Measurements from ENCODE around the gene CNTN2. TPM values are rescaled to one million over a fixed set of nuclear protein-coding genes. Genes with fewer than 3 reads are reported as not detected.

The CNTN2 gene
- total RNA-seq, 2 experiments from 2014 or later = not detected

- H3K27ac Mint-ChIP-seq = no peak overlapping the region
- H3K9me3 Mint-ChIP-seq = no peaks in the 10 kb centered on the region
- peaks cover 67% of the 10 kb centered on the region for H3K36me3 Mint-ChIP-seq (ENCODE audit: low read depth)
- H3K27me3 Mint-ChIP-seq = no peaks in the 10 kb centered on the region
- CTCF ChIA-PET = no interaction called here
- POLR2A ChIA-PET = no interaction called here
- DNase-seq = no peak
- H3K4me1 Mint-ChIP-seq = no peaks in the 10 kb centered on the region
- no peak overlapping the region for H3K4me3 Mint-ChIP-seq
Measured at GRCh38 chr1:205095422-205095821, 52.4 kb downstream of the CNTN2 start.

- ChIA-PET CTCF (interaction anchor here (0.9 kb wide), 1 partner anchor 36 kb away, joined by 3 read pairs; no protein-coding TSS in a partner anchor), POLR2A (no interaction called here)
- Mint-ChIP-seq H3K9me3 (no peaks in the 10 kb centered on the region), H3K36me3 (ENCODE audit: low read depth) (peaks cover 64% of the 10 kb centered on the region), H3K4me3 (no peak overlapping the region), H3K27me3 (no peaks in the 10 kb centered on the region), H3K4me1 (no peaks in the 10 kb centered on the region), H3K27ac (no peak overlapping the region)
- no peak for DNase-seq
Measured at GRCh38 chr1:205098242-205098641, 55.2 kb downstream of the CNTN2 start.

GRCh38 chr1:205102404-205102803 lies 59.4 kb downstream of the CNTN2 start:
- ChIA-PET POLR2A (no interaction called here), CTCF (interaction anchor here (0.7 kb wide), 1 partner anchor 1517 kb away, joined by 3 read pairs; no protein-coding TSS in a partner anchor)
- Mint-ChIP-seq H3K36me3 (ENCODE audit: low read depth) (peaks cover 66% of the 10 kb centered on the region), H3K27me3 (no peaks in the 10 kb centered on the region), H3K4me3 (no peak overlapping the region), H3K9me3 (no peaks in the 10 kb centered on the region), H3K27ac (no peak overlapping the region), H3K4me1 (no peaks in the 10 kb centered on the region)
- DNase-seq = no peak

GRCh38 chr1:205107327-205107726 lies 64.3 kb downstream of the CNTN2 start:
- Mint-ChIP-seq H3K27ac (no peak overlapping the region), H3K4me3 (no peak overlapping the region), H3K36me3 (ENCODE audit: low read depth) (peaks cover 53% of the 10 kb centered on the region), H3K4me1 (peaks cover 6% of the 10 kb centered on the region), H3K27me3 (no peaks in the 10 kb centered on the region), H3K9me3 (no peaks in the 10 kb centered on the region)
- ChIA-PET POLR2A (no interaction called here), CTCF (interaction anchor here (0.7 to 1.3 kb wide), 2 partner anchors 46 to 122 kb away, joined by 3 to 5 read pairs; no protein-coding TSS in a partner anchor)
- no peak for DNase-seq

GRCh38 chr1:205108464-205108863 lies 65.5 kb downstream of the CNTN2 start:
- H3K4me3 Mint-ChIP-seq = no peak overlapping the region
- H3K36me3 Mint-ChIP-seq (ENCODE audit: low read depth) = peaks cover 49% of the 10 kb centered on the region
- H3K9me3 Mint-ChIP-seq = no peaks in the 10 kb centered on the region
- POLR2A ChIA-PET = interaction anchor here (1.2 kb wide), 1 partner anchor 13 kb away, joined by 5 read pairs; the partner anchor contains the start of gene RBBP5
- H3K27me3 Mint-ChIP-seq = no peaks in the 10 kb centered on the region
- no peak for DNase-seq
- no peak overlapping the region for H3K27ac Mint-ChIP-seq
- peaks cover 6% of the 10 kb centered on the region for H3K4me1 Mint-ChIP-seq
- CTCF ChIA-PET = interaction anchor here (1.3 to 2.1 kb wide), 2 partner anchors 13 to 47 kb away, joined by 3 to 10 read pairs; partner anchors contain the start of gene RBBP5

GRCh38 chr1:205109269-205109668 lies 66.3 kb downstream of the CNTN2 start:
- ChIA-PET POLR2A (interaction anchor here (1.2 kb wide), 1 partner anchor 12 kb away, joined by 5 read pairs; the partner anchor contains the start of gene RBBP5), CTCF (interaction anchor here (0.7 to 2.1 kb wide), 5 partner anchors 12 to 147 kb away, joined by 3 to 10 read pairs (median 5); partner anchors contain the start of gene RBBP5)
- Mint-ChIP-seq H3K4me3 (no peak overlapping the region), H3K27ac (no peak overlapping the region), H3K4me1 (peaks cover 6% of the 10 kb centered on the region), H3K27me3 (no peaks in the 10 kb centered on the region), H3K9me3 (no peaks in the 10 kb centered on the region), H3K36me3 (ENCODE audit: low read depth) (peaks cover 47% of the 10 kb centered on the region)
- no peak for DNase-seq

GRCh38 chr1:205109711-205110110 lies 66.7 kb downstream of the CNTN2 start:
- Mint-ChIP-seq H3K4me3 (no peak overlapping the region), H3K4me1 (peaks cover 6% of the 10 kb centered on the region), H3K36me3 (ENCODE audit: low read depth) (peaks cover 47% of the 10 kb centered on the region), H3K27ac (no peak overlapping the region), H3K27me3 (no peaks in the 10 kb centered on the region), H3K9me3 (no peaks in the 10 kb centered on the region)
- ChIA-PET POLR2A (interaction anchor here (1.2 kb wide), 2 partner anchors 11 to 12 kb away, joined by 3 to 5 read pairs; partner anchors contain the start of gene RBBP5), CTCF (interaction anchor here (0.7 to 2.1 kb wide), 5 partner anchors 12 to 146 kb away, joined by 3 to 10 read pairs (median 5); partner anchors contain the start of gene RBBP5)
- no peak for DNase-seq

GRCh38 chr1:205111354-205111753 lies 68.3 kb downstream of the CNTN2 start:
- CTCF ChIA-PET = interaction anchor here (1.5 kb wide), 1 partner anchor 11 kb away, joined by 3 read pairs; no protein-coding TSS in a partner anchor
- no peak overlapping the region for H3K27ac Mint-ChIP-seq

GRCh38 chr1:205118752-205119151 lies 75.7 kb downstream of the CNTN2 start:
- ChIA-PET POLR2A (no interaction called here), CTCF (no interaction called here)
- Mint-ChIP-seq H3K4me3 (no peak overlapping the region), H3K27me3 (no peaks in the 10 kb centered on the region), H3K36me3 (ENCODE audit: low read depth) (peaks cover 39% of the 10 kb centered on the region), H3K9me3 (no peaks in the 10 kb centered on the region), H3K27ac (no peak overlapping the region), H3K4me1 (peaks cover 43% of the 10 kb centered on the region)
- DNase-seq = no peak

More at GRCh38 chr1:205111354-205111753, 68.3 kb downstream of the CNTN2 start:
- Mint-ChIP-seq H3K4me1 (peaks cover 8% of the 10 kb centered on the region), H3K36me3 (ENCODE audit: low read depth) (peaks cover 44% of the 10 kb centered on the region), H3K4me3 (no peak overlapping the region), H3K27me3 (no peaks in the 10 kb centered on the region), H3K9me3 (no peaks in the 10 kb centered on the region)
- DNase-seq = no peak
- POLR2A ChIA-PET = interaction anchor here (1.0 kb wide), 1 partner anchor 10 kb away, joined by 3 read pairs; the partner anchor contains the start of gene RBBP5

- Mint-ChIP-seq H3K36me3 (ENCODE audit: low read depth) (peaks cover 22% of the 10 kb centered on the region), H3K4me3 (peak within 1 kb of the TSS; percentile 91), H3K27ac (peak within 1 kb of the TSS; percentile 94), H3K9me3 (no peaks in the 10 kb centered on the region), H3K4me1 (peaks cover 38% of the 10 kb centered on the region), H3K27me3 (no peaks in the 10 kb centered on the region)
- ChIA-PET CTCF (interaction anchor here (0.7 to 3.7 kb wide), 12 partner anchors 9 to 213 kb away, joined by 3 to 27 read pairs (median 6); no protein-coding TSS in a partner anchor), POLR2A (interaction anchor here (0.7 to 3.1 kb wide), 18 partner anchors 8 to 199 kb away, joined by 3 to 22 read pairs (median 4); partner anchors contain the start of genes DSTYK, NUAK2 and TMCC2)
- peak; percentile 96 for DNase-seq
Measured at GRCh38 chr1:205121660-205122488, 78.9 kb downstream of the CNTN2 start, which contains the start of gene RBBP5. TSS of gene RBBP5 (minus strand) at chr1:205121978. CDS start at chr1:205121873, 105 bp downstream.

- ChIA-PET POLR2A (interaction anchor here (1.1 to 3.1 kb wide), 6 partner anchors 11 to 90 kb away, joined by 3 to 9 read pairs (median 4); no protein-coding TSS in a partner anchor), CTCF (interaction anchor here (0.9 to 3.7 kb wide), 5 partner anchors 10 to 124 kb away, joined by 3 to 27 read pairs (median 6); no protein-coding TSS in a partner anchor)
- peak overlapping the region; percentile 94 for H3K27ac Mint-ChIP-seq
- H3K4me1 Mint-ChIP-seq = peaks cover 37% of the 10 kb centered on the region
- H3K36me3 Mint-ChIP-seq (ENCODE audit: low read depth) = peaks cover 21% of the 10 kb centered on the region
- no peak for DNase-seq
- no peaks in the 10 kb centered on the region for H3K27me3 Mint-ChIP-seq
- peak overlapping the region; percentile 91 for H3K4me3 Mint-ChIP-seq
- H3K9me3 Mint-ChIP-seq = no peaks in the 10 kb centered on the region
Measured at GRCh38 chr1:205122489-205122882, 79.5 kb downstream of the CNTN2 start.

GRCh38 chr1:205124726-205125125 lies 81.7 kb downstream of the CNTN2 start:
- H3K4me1 Mint-ChIP-seq = peaks cover 28% of the 10 kb centered on the region
- H3K9me3 Mint-ChIP-seq = no peaks in the 10 kb centered on the region
- H3K27ac Mint-ChIP-seq = no peak overlapping the region
- no peak overlapping the region for H3K4me3 Mint-ChIP-seq
- ChIA-PET CTCF (interaction anchor here (0.7 kb wide), 1 partner anchor 37 kb away, joined by 4 read pairs; no protein-coding TSS in a partner anchor), POLR2A (no interaction called here)
- no peaks in the 10 kb centered on the region for H3K27me3 Mint-ChIP-seq
- peaks cover 13% of the 10 kb centered on the region for H3K36me3 Mint-ChIP-seq (ENCODE audit: low read depth)
- no peak for DNase-seq

- no peaks in the 10 kb centered on the region for H3K27me3 Mint-ChIP-seq
- CTCF ChIA-PET = interaction anchor here (2.0 kb wide), 1 partner anchor 13 kb away, joined by 6 read pairs; no protein-coding TSS in a partner anchor
- POLR2A ChIA-PET = no interaction called here
- H3K9me3 Mint-ChIP-seq = no peaks in the 10 kb centered on the region
- H3K4me3 Mint-ChIP-seq = no peak overlapping the region
- no peak for DNase-seq
- H3K36me3 Mint-ChIP-seq (ENCODE audit: low read depth) = no peaks in the 10 kb centered on the region
- H3K27ac Mint-ChIP-seq = no peak overlapping the region
- peaks cover 6% of the 10 kb centered on the region for H3K4me1 Mint-ChIP-seq
Measured at GRCh38 chr1:205127646-205128045, 84.6 kb downstream of the CNTN2 start.

Measured in activated CD4-positive, alpha-beta memory T cell treated with anti-CD3 and anti-CD28 coated beads, Interleukin-2, amount 10 ng/mL, durations not matched to agents 7 days and 5 days (primary cell).